Fibroblast of skin of right quadriceps (primary cell): ENCODE measurements around the gene EPG5.

Experiments
- DNase-seq: peaks from one replicate; pipeline ENCODE4 v3.0.0-alpha.2; 2013

Gene EPG5

GRCh38 chr18:45910405-45911023 is 56.6 kb downstream of the EPG5 start:
- peak; percentile 34 for DNase-seq

DNA sequence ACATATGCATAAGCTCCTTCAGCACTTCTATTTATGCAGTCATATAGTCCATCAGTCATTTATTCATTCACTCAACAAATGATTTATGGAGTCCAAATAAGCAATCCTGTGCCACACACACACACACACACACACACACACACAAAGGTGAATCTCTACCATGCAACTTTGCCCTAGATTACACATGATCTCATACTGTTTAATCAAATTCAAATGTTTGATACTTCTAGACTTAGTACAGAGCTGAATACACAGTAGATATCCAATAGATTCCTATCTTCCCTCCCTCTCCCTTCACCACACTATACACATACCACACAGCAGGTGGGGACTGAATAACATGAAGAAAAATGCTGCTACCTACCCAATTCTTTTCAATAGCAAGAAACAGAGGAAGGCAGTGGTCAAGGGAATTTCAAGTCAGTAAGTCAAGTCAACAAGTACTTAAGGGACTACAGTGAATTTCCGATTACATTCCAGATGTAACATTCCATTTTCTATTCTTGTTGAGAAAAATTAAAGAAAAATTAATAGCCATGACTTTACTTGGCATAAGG is 65.4 kb downstream of the EPG5 start:
- no peak for DNase-seq

DNA sequence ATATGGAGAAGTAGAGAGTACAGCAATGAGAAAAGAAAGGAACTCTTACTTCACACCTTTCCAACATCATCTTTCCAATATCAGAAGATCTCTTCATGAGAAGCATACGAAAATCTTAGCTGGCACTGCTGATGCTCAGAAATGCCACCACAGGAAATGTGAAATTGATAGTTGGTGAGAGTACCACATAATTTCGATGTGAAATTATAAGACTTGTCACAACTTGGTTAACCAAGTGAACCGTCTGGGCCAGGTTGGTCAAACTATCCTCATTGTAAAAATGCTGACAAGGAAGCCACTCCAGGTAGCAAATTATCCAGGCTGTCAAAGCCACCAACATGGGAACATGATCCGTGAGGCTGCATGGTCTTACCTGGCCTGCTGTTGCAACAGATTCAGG is 66.5 kb downstream of the EPG5 start:
- no peak for DNase-seq

- DNase-seq, result no peak
Observed at GRCh38 chr18:45896991-45897390, 70.1 kb downstream of the EPG5 start.

- no peak for DNase-seq
Observed at GRCh38 chr18:45896452-45896851, 70.7 kb downstream of the EPG5 start.

- DNase-seq, result no peak
Observed at GRCh38 chr18:45895339-45895738, 71.8 kb downstream of the EPG5 start.

DNA sequence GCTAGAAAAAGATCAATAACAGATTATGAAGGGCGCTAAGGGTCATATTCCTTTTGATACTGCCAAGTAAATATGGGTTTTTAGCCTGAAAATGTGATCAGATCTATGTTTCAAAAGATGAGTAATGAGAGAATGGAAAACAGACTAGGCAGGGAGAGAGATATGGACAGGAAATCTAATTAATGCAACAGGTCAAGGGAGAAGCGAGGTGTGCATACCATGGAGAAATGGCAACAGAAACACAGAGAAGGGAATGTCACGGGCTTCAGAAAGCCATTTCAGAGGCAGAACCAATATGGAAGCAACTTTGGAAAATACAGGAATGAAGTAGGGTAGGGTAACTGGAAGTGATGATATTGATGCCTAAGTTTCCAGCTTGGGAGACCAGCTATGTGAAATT is 72.3 kb downstream of the EPG5 start:
- no peak for DNase-seq

GRCh38 chr18:45891806-45892205 is 75.3 kb downstream of the EPG5 start:
- no peak for DNase-seq

DNA sequence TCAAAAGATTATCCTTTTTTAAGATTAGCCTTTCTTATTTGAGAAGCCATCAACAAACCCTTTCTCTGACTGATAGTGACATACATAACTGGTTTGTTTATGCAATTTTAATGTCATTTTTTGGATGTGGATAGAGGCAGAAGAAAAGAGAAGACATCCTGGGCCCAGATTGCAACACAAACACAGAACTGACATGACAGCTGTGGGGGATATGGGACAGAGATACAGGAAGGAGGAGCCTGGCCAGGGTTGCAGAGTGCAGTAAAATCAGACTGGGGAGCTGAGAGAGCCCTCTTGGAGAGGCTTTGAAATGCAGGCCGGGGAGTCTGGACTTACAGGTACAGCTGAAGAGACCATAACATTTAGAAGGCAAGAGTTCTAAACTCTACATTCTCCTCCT is 76.5 kb downstream of the EPG5 start:
- DNase-seq, result no peak

DNA sequence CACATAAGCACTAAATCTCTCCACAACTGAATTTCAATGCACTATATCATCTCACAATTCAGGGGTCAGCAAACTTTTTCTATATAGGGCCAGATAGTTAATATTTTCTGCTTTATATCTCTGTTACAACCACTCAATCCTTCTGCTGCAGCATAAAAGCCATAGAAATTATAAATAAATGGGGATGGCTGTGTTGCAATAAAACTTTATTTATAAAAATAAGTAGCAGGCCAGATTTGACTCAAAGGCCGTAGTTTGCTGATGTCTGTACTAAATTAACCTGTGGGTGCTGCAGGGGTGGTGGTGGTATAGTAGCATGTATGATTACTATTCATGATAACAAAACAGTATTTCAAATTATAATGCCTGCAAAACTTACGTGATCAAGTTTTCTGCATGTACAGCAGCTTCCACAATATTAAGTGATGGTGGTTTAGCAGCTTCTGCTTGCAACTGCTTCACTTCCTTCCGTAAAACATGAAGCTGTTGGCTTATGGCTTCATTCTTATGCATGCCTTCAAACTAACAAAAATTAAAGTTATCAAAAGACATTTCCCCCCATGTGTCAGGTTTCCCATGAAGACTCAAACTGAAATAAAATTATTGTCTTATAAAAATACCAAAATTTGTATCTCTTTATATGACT is 77.6 kb downstream of the EPG5 start:
- DNase-seq, result no peak

- DNase-seq, result no peak
Observed at GRCh38 chr18:45887585-45887984, 79.5 kb downstream of the EPG5 start.

DNA sequence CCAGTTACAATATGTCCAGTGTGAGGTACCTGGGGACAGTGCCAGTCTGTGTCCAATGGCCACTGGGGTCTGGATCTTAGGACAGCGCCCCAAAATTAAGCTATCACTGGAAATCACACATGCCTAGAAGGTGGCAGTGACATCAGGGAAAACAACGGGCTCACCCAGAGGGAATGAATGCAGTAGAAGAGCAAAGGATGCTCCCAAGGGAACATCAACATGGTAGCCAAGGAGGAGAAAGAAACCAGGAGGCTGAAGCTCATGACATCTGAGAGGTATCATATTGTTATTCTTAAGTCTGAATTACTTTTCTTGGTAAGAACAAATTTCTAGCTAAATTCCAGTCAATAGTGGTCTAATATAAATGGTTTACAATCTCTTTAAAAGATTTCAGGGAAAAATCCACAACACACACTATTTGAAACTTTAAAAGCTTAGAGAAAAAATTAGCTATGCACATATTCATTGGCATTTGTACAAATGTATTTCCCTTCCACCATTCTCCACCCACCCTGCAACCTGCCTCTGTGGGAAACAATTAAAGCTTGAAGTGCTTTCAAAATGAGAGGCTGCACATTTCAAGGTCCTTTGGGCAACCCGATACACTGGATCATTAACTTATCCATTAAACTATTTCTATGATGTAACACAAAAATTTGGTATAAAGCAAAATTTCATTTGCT is 86.1 kb downstream of the EPG5 start:
- no peak for DNase-seq

GRCh38 chr18:45879681-45880655 is 87.2 kb downstream of the EPG5 start:
- DNase-seq, result peak; percentile 55

GRCh38 chr18:45877403-45877802 is 89.7 kb downstream of the EPG5 start:
- no peak for DNase-seq

DNA sequence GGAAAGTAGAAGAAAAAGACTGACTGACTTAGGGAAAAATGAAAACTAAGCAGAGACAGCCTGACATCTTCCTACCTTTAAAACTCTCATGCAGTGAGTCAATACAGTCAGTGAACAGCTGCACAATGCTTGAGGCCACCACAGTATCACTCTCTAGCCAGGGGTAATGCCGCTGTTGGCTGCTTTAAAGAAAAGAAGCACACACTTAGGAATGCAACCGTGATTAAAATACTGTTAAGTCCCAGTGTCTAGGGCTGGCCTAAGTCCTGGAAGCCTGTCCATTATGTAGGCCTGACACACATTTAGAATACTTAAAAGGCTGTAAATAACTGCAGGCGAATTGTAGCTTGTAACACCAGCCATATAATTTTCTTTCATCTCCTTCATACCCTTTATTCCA is 91.0 kb downstream of the EPG5 start:
- DNase-seq, result no peak

GRCh38 chr18:45874491-45875184 is 92.5 kb downstream of the EPG5 start:
- no peak for DNase-seq

DNA sequence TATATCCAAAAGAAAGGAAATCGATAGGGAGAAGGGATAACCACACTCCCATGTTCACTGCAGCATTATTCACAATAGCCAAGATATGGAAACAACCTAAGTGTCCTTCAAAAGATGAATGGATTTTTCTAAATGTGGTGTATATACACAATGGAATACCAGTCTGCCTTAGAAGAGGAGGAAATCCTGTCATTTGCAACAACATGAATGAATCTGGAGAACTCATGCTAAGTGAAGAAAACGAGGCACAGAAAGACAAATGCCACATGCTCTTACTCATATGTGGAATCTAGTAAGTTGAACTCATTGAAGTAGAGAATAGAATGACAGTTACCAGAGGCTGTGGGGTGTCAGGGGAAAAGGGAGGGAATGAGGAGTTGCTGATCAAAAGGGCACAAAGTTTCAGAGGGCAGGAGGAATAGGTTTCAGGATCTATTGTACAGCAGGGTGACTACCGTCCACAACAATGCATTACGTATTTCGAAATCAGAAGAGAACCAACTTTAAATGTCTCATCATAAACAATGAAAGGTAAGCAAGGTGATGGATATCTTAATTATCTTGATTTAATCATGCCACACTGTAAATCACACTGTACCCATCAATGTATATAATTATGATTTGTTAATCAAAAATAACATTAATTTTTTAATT is 95.6 kb downstream of the EPG5 start:
- no peak for DNase-seq

- no peak for DNase-seq
Observed at GRCh38 chr18:45870419-45870818, 96.7 kb downstream of the EPG5 start.

DNA sequence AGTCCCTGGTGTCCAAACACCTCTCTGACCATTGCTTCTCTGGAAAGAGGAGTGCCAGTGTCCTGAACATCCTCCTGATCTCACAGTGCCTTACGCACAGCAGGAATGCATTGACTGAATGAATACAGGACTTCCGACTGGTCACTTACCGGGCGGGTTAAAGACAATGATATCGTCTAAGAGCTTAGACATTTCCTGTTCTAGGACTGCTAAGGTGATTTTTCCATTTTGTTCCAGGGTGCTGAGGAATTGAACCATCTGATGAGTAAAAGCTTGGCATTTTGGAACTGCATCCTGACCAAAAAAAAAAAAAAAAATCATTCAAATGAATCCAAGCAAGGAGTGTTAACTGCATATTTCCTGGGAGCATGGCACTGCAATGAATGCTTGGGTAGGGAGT is 101.7 kb downstream of the EPG5 start:
- DNase-seq, result no peak

- no peak for DNase-seq
Observed at GRCh38 chr18:45864081-45864480, 103.0 kb downstream of the EPG5 start.

DNA sequence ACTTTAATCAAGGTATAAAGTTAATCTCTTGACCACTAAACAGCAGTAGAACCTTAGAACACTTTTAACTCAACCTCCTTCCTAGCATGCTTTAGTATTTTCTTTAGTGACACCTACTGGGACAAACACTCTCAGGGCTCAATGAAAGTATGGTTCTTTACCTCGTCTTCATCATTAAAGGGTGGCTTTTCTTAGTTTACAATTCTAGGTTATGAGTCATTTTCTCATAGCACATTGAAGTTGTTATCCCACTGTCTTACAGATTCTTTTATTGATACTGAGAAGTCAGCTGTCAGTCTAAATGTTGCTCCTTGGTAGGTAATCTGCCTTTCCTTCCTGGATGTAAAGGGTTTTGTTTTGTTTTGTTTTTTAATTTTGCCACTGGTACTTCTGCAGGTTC is 103.7 kb downstream of the EPG5 start:
- no peak for DNase-seq

DNA sequence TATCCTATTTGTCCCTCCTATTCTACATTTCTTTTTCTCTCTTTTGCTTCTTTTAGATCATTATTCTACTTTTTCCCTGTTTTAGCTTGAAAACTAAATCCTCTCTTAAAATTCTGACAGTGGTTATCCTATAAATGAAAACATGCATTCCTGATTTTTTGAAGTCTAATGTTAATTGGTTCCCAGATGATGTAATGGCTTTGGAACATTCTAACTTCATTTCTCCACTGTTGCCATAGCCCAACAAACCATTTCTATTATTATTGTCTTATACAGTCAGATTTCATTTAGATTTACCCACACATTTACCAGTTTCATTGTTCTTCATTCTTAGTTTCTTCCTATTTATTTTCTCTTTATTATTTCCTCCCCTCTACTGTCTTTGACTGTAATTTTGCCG is 105.2 kb downstream of the EPG5 start:
- DNase-seq, result no peak
